OCI-LY3 (cell line): ENCODE measurements around the gene IRX1.

Experiments used
- EZH2phosphoT487 ChIP-seq: fragments of 200-600 bp; shearing (Covaris generic); IDR thresholded peaks from 2 replicates; pipeline ENCODE4 v1.6.1; 2018; ENCODE audit warnings: antibody characterized with exemption, mixed run types, low read depth
- TF ChIP-seq, protein P1 (sequence below): fragments of 200-600, 300-600 bp; sonication (generic); IDR thresholded peaks from 2 replicates; pipeline ENCODE4 v1.5.1; 2014; ENCODE audit warnings: antibody characterized with exemption, low read length, low read depth

DNA sequence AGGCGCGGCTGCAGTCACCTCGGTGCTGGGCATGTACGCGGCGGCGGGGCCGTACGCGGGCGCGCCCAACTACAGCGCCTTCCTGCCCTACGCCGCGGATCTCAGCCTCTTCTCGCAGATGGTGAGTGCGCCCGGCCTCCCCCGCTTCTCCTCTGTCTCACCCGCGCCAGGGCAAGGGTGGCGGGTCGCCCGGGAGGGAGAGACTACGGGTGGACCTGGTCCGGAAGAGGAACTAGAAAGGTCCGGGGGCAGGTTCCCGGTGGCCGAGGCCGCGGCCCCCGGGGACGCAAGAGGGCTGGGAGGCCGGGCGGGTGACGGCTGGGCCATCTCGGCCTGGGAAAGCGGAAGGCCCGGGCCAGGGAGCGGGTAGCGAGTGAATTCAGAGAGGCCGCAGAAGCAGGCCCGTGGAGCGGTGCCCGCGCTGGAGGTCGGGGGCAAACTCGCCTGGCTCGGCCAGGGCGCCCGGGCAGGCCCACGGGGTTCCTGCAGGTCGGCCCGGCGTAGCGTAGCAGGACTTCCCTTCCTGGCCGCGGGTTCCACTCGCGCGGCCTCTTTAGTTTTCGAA lies 711 bp downstream of the IRX1 start:
- TF ChIP-seq, protein P1, sequence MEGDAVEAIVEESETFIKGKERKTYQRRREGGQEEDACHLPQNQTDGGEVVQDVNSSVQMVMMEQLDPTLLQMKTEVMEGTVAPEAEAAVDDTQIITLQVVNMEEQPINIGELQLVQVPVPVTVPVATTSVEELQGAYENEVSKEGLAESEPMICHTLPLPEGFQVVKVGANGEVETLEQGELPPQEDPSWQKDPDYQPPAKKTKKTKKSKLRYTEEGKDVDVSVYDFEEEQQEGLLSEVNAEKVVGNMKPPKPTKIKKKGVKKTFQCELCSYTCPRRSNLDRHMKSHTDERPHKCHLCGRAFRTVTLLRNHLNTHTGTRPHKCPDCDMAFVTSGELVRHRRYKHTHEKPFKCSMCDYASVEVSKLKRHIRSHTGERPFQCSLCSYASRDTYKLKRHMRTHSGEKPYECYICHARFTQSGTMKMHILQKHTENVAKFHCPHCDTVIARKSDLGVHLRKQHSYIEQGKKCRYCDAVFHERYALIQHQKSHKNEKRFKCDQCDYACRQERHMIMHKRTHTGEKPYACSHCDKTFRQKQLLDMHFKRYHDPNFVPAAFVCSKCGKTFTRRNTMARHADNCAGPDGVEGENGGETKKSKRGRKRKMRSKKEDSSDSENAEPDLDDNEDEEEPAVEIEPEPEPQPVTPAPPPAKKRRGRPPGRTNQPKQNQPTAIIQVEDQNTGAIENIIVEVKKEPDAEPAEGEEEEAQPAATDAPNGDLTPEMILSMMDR = no peak
- TF ChIP-seq EZH2phosphoT487 = no peak
